GM12878 (cell line): ENCODE results near the gene DOCK1. TPM values are rescaled to one million over a fixed set of nuclear protein-coding genes. Genes with fewer than 3 reads are reported as not detected.

Experiments used
- ATAC-seq: fragments of 200-7000 bp; cut with Tn5 transposase; 3 replicates; pipeline ENCODE4 v1.9.1; 2020; ENCODE audit warnings: mild to moderate bottlenecking, moderate library complexity
- BruUV-seq: library from RNA; stranded (reverse); fragments of 400-500 nt; replicated peaks from 2 replicates; lab custom pipeline; 2021; lab: Mats Ljungman, UMichigan
- CTCF ChIA-PET: fragments of 300-600 bp; sonication (Branson Sonifier 250); formaldehyde crosslinking; extraction: SDS; loops from one replicate; lab custom pipeline; 2021; ENCODE audit warnings: inconsistent platforms; lab: Yijun Ruan, JAX
- POLR2A ChIA-PET: fragments of 350-600 bp; formaldehyde crosslinking; extraction: SDS; loops from one replicate; lab custom pipeline; 2021; ENCODE audit warnings: inconsistent platforms; lab: Charles Lee
- RAD21 ChIA-PET: fragments of 300-600 bp; sonication (Branson Sonifier 250); formaldehyde crosslinking; loops from one replicate; lab custom pipeline; 2023; ENCODE audit warnings: antibody characterized with exemption; ENCODE audit not compliant: unreplicated experiment; lab: Charles Lee
- SMC1A ChIA-PET: fragments of 300-600 bp; sonication (Branson Sonifier 250); formaldehyde crosslinking; loops from one replicate; lab custom pipeline; 2023; ENCODE audit not compliant: unreplicated experiment, uncharacterized antibody; lab: Charles Lee
- DNase-seq: peaks from one replicate; pipeline ENCODE4 v3.0.0-alpha.2; 2011; ENCODE audit warnings: low read depth, low spot score
- FAIRE-seq: peaks from 3 replicates; lab custom pipeline; 2011; peaks lifted over from hg19 to GRCh38; lab: Jason Lieb, UNC
- H2AFZ ChIP-seq: 2 replicates; pipeline ENCODE4 v1.6.0; 2011; ENCODE audit warnings: low read depth, low read length, control low read depth; ENCODE audit not compliant: control insufficient read depth
- H3K27ac ChIP-seq: 2 replicates; pipeline ENCODE4 v1.5.1; 2011; ENCODE audit warnings: control low read depth; ENCODE audit not compliant: control insufficient read depth, insufficient read depth
- H3K27me3 ChIP-seq, 2 experiments: replicated peaks in 1 of 2; 2 replicates each; pipeline versions ENCODE4 v1.6.0 to v1.6.1; 2011; ENCODE audit warnings: low read length in 1 of 2; ENCODE audit not compliant: control insufficient read depth in 2 of 2, insufficient read depth in 2 of 2
- H3K36me3 ChIP-seq, 2 experiments: 2 replicates each; pipeline ENCODE4 v1.5.1; 2011; ENCODE audit warnings: low read length in 1 of 2; ENCODE audit not compliant: control insufficient read depth in 2 of 2, insufficient read depth in 2 of 2
- H3K4me1 ChIP-seq: 2 replicates; pipeline ENCODE4 v1.6.1; 2011; ENCODE audit warnings: mild to moderate bottlenecking, low read length, moderate library complexity, mixed read lengths; ENCODE audit not compliant: control insufficient read depth, insufficient read depth
- H3K4me2 ChIP-seq: 2 replicates; pipeline ENCODE4 v1.6.0; 2011; ENCODE audit warnings: control low read depth; ENCODE audit not compliant: control insufficient read depth, insufficient read depth
- H3K4me3 ChIP-seq: fragments of 200-600 bp; sonication (generic); 2 replicates; pipeline ENCODE4 v1.5.1; 2016
- H3K79me2 ChIP-seq: 2 replicates; pipeline ENCODE4 v1.6.0; 2011; ENCODE audit warnings: low read length; ENCODE audit not compliant: control insufficient read depth, insufficient read depth
- H3K9ac ChIP-seq: 2 replicates; pipeline ENCODE4 v1.8.0; 2011; ENCODE audit warnings: low read length, control low read depth, mixed read lengths; ENCODE audit not compliant: control insufficient read depth, insufficient read depth
- H3K9me3 ChIP-seq: replicated peaks from 3 replicates; pipeline ENCODE4 v1.5.1; 2011; ENCODE audit warnings: mild to moderate bottlenecking, low read length; ENCODE audit not compliant: control insufficient read depth, insufficient read depth
- H4K20me1 ChIP-seq: 2 replicates; pipeline ENCODE4 v1.6.0; 2011; ENCODE audit not compliant: control insufficient read depth, insufficient read depth
- CUX1 ChIP-seq: IDR thresholded peaks from 2 replicates; pipeline ENCODE4 v1.6.1; 2012; ENCODE audit warnings: improper control_type of control experiment, low read depth, low read length; ENCODE audit not compliant: insufficient replicate concordance
- FOXK2 ChIP-seq: fragments of 450-650 bp; IDR thresholded peaks from 2 replicates; pipeline ENCODE4 v1.6.1; 2017; ENCODE audit warnings: mild to moderate bottlenecking, moderate library complexity
- NKRF ChIP-seq: fragments of 450-650 bp; conservative IDR thresholded peaks from 2 replicates; pipeline ENCODE4 v1.6.1; 2017; ENCODE audit warnings: mild to moderate bottlenecking, moderate library complexity
- PBX3 ChIP-seq: IDR thresholded peaks from 2 replicates; pipeline ENCODE4 v1.6.1; 2011; ENCODE audit warnings: mild to moderate bottlenecking, low read depth, low read length, moderate library complexity; ENCODE audit not compliant: insufficient replicate concordance
- RELB ChIP-seq: fragments of 450-650 bp; IDR thresholded peaks from 2 replicates; pipeline ENCODE4 v1.6.1; 2017; ENCODE audit warnings: low read depth, mild to moderate bottlenecking, moderate library complexity
- WGBS: methylation state at CpG from one replicate; pipeline ENCODE4 v1.1.6; 2016; ENCODE audit warnings: low lambda C conversion rate; ENCODE audit not compliant: insufficient replicate concordance, insufficient coverage; ENCODE audit errors: missing lambda C conversion rate; 5-methylcytosine and 5-hydroxymethylcytosine counted together
- in situ Hi-C: fragments of 300-500 bp; cut with MboI; formaldehyde crosslinking; loops from 9 replicates; pipeline ENCODE4 v1.14.3; 2018; ENCODE audit warnings: mixed read lengths
- intact Hi-C: fragments of 100-400 bp; cut with micrococcal nuclease; formaldehyde crosslinking; loops from one replicate; pipeline ENCODE4 v1.14.2; 2022; ENCODE audit not compliant: unreplicated experiment
- polyA plus RNA-seq, 11 experiments: library from polyadenylated mRNA; depleted of rRNA in 4 of 11; unstranded in 6 of 11; stranded (reverse) in 5 of 11; fragments of >200 nt; fragmentation: Nextera tagmentation in 4 of 11; fragmentation: Illumina TruSeq in 1 of 11; extraction: Ambion mirVana in 4 of 11; extraction: Trizol in 1 of 11; gene quantifications; 1 replicate in 1 of 11; 2 replicates in 10 of 11; pipeline versions ENCODE4 v1.2.1 to v1.2.3, GENCODE V29; 2011 to 2016; ENCODE audit warnings: inconsistent platforms in 2 of 11, missing spikeins in 2 of 11, low read depth in 1 of 11
- total RNA-seq, 4 experiments: library from RNA; depleted of rRNA in 3 of 4; stranded (reverse); fragments of >200 nt in 3 of 4; fragmentation: Illumina TruSeq in 1 of 4; extraction: Trizol in 1 of 4; gene quantifications; 2 replicates each; pipeline versions ENCODE4 v1.2.1 to v1.2.3, GENCODE V29; 2013 to 2021

The DOCK1 gene
- total and polyA plus RNA-seq, 10 of the 15 experiments (the other 5 are each of a cell fraction or from before 2014, with no cell fraction given), result 0.05 to 0.18 TPM; not detected in 8

- Histone ChIP-seq H3K4me3 (no peak overlapping the region), H3K4me2 (no peak overlapping the region), H3K4me1 (no peaks in the 10 kb centered on the region), H4K20me1 (no peaks in the 10 kb centered on the region), H3K27me3 (no peaks in the 10 kb centered on the region), H3K9me3 (no peaks in the 10 kb centered on the region), H3K9ac (no peak overlapping the region), H3K79me2 (no peaks in the 10 kb centered on the region), H3K27ac (no peak overlapping the region), H3K36me3 (no peaks in the 10 kb centered on the region), H2AFZ (no peak overlapping the region)
- ChIA-PET CTCF (interaction anchor here (0.7 kb wide), 1 partner anchor 364 kb away, joined by 4 read pairs; no protein-coding TSS in a partner anchor), SMC1A (no interaction called here), POLR2A (no interaction called here), RAD21 (no interaction called here)
- in situ Hi-C loops, result no loop called here
- DNase-seq, result no peak
- intact Hi-C loops, result no loop called here
- no TSS peak for BruUV-seq
- ATAC-seq, result no peak
- WGBS, result 21% methylated on average over 6 of the region's 6 CpGs
- no peak for TF ChIP-seq RELB
- FAIRE-seq, result no peak
Observed at GRCh38 chr10:127486355-127486754, 581.1 kb downstream of the DOCK1 start.

- no peaks in the 10 kb centered on the region for H3K9me3 ChIP-seq
- BruUV-seq, result no TSS peak
- FAIRE-seq (no peak), ATAC-seq (no peak), DNase-seq (no peak)
- no peak overlapping the region for H3K27ac ChIP-seq
- in situ Hi-C loops (no loop called here), intact Hi-C loops (no loop called here)
- no peaks in the 10 kb centered on the region for H3K27me3 ChIP-seq
- no peaks in the 10 kb centered on the region for H3K79me2 ChIP-seq
- ChIA-PET POLR2A (no interaction called here), SMC1A (interaction anchor here (0.6 kb wide), 1 partner anchor 599 kb away, joined by 4 read pairs; no protein-coding TSS in a partner anchor), RAD21 (no interaction called here), CTCF (no interaction called here)
- H3K4me1 ChIP-seq, result no peaks in the 10 kb centered on the region
- WGBS, result under 1% methylated on average over 8 of the region's 8 CpGs
- H2AFZ ChIP-seq, result no peak overlapping the region
- H4K20me1 ChIP-seq, result no peaks in the 10 kb centered on the region
- H3K9ac ChIP-seq, result no peak overlapping the region
- no peak overlapping the region for H3K4me2 ChIP-seq
- no peak overlapping the region for H3K4me3 ChIP-seq
- H3K36me3 ChIP-seq, result no peaks in the 10 kb centered on the region
- no peak for TF ChIP-seq PBX3
- TF ChIP-seq CUX1, result no peak
- no peak for TF ChIP-seq NKRF
- no peak for TF ChIP-seq FOXK2
Observed at GRCh38 chr10:127492607-127493250, 587.5 kb downstream of the DOCK1 start.
